Activated CD4-positive, alpha-beta memory T cell treated with anti-CD3 and anti-CD28 coated beads, Interleukin-2, amount 10 ng/mL, durations not matched to agents 7 days and 5 days (primary cell): ENCODE measurements around the gene RBM33. TPM values are rescaled to one million over a fixed set of nuclear protein-coding genes. Genes with fewer than 3 reads are reported as not detected.
A peak's percentile ranks its signal among the peaks of the same experiment; 100 is the strongest.

Experiments
- CTCF ChIA-PET: fragments of 350-600 bp; sonication (Branson Sonifier 250); formaldehyde crosslinking; loops from one replicate; lab custom pipeline; 2021; ENCODE audit warnings: antibody characterized with exemption, inconsistent platforms; lab: Charles Lee
- POLR2A ChIA-PET: fragments of 350-600 bp; sonication (Branson Sonifier 250); formaldehyde crosslinking; loops from one replicate; lab custom pipeline; 2021; ENCODE audit warnings: antibody characterized with exemption; lab: Charles Lee
- DNase-seq: peaks from one replicate; pipeline ENCODE4 v3.0.0-alpha.2; 2020
- H3K27ac Mint-ChIP-seq: one replicate; pipeline ENCODE4 v1.8.0; 2021; ENCODE audit warnings: mild to moderate bottlenecking, mixed read lengths
- H3K27me3 Mint-ChIP-seq: one replicate; pipeline ENCODE4 v1.8.0; 2021; ENCODE audit warnings: mixed read lengths
- H3K36me3 Mint-ChIP-seq: one replicate; pipeline ENCODE4 v1.8.0; 2021; ENCODE audit warnings: low read depth, mixed read lengths
- H3K4me1 Mint-ChIP-seq: one replicate; pipeline ENCODE4 v1.8.0; 2021; ENCODE audit warnings: mixed read lengths
- H3K4me3 Mint-ChIP-seq: one replicate; pipeline ENCODE4 v1.8.0; 2021; ENCODE audit warnings: mild to moderate bottlenecking, mixed read lengths
- H3K9me3 Mint-ChIP-seq: one replicate; pipeline ENCODE4 v1.8.0; 2021; ENCODE audit warnings: mixed read lengths
- total RNA-seq, 2 experiments: library from RNA; stranded (reverse); gene quantifications; one replicate each; pipeline ENCODE4 v1.2.3, GENCODE V29; 2021

The RBM33 gene
- total RNA-seq, 2 experiments from 2014 or later: 75.8 to 76.5 TPM

- POLR2A ChIA-PET: no interaction called here
- Mint-ChIP-seq H3K27ac (no peak overlapping the region), H3K4me1 (peaks cover 51% of the 10 kb centered on the region), H3K27me3 (no peaks in the 10 kb centered on the region), H3K9me3 (peaks cover 18% of the 10 kb centered on the region), H3K36me3 (peaks cover 54% of the 10 kb centered on the region), H3K4me3 (no peak overlapping the region)
- CTCF ChIA-PET: interaction anchor here (1.1 kb wide), 1 partner anchor 16 kb away, joined by 3 read pairs; no protein-coding TSS in a partner anchor
- no peak for DNase-seq
Observed at GRCh38 chr7:155652156-155653114, 8.0 kb downstream of the RBM33 start.

- Mint-ChIP-seq H3K4me1 (peaks cover 44% of the 10 kb centered on the region), H3K4me3 (no peak overlapping the region), H3K36me3 (peaks cover 40% of the 10 kb centered on the region), H3K9me3 (peaks cover 12% of the 10 kb centered on the region), H3K27me3 (no peaks in the 10 kb centered on the region), H3K27ac (no peak overlapping the region)
- CTCF ChIA-PET: no interaction called here
- no peak for DNase-seq
- POLR2A ChIA-PET: no interaction called here
Observed at GRCh38 chr7:155653803-155654202, 9.3 kb downstream of the RBM33 start.

- ChIA-PET CTCF (interaction anchor here (1.2 kb wide), 1 partner anchor 28 kb away, joined by 3 read pairs; no protein-coding TSS in a partner anchor), POLR2A (interaction anchor here (1.3 kb wide), 1 partner anchor 13 kb away, joined by 4 read pairs; the partner anchor contains the start of gene RBM33)
- H3K4me3 Mint-ChIP-seq: no peak overlapping the region
- peaks cover 37% of the 10 kb centered on the region for H3K36me3 Mint-ChIP-seq
- H3K4me1 Mint-ChIP-seq: peaks cover 49% of the 10 kb centered on the region
- no peak for DNase-seq
- H3K27ac Mint-ChIP-seq: no peak overlapping the region
- no peaks in the 10 kb centered on the region for H3K9me3 Mint-ChIP-seq
- H3K27me3 Mint-ChIP-seq: no peaks in the 10 kb centered on the region
Observed at GRCh38 chr7:155656891-155657290, 12.4 kb downstream of the RBM33 start.

GRCh38 chr7:155660059-155660757, 15.7 kb downstream of the RBM33 start:
- Mint-ChIP-seq H3K4me1 (peaks cover 45% of the 10 kb centered on the region), H3K4me3 (no peak overlapping the region), H3K9me3 (no peaks in the 10 kb centered on the region), H3K36me3 (peaks cover 26% of the 10 kb centered on the region), H3K27ac (peak overlapping the region; percentile 63), H3K27me3 (no peaks in the 10 kb centered on the region)
- ChIA-PET POLR2A (interaction anchor here (1.2 to 2.3 kb wide), 2 partner anchors 11 to 16 kb away, joined by 4 to 7 read pairs; partner anchors contain the start of gene RBM33), CTCF (no interaction called here)
- no peak for DNase-seq

GRCh38 chr7:155660758-155661093, 16.3 kb downstream of the RBM33 start:
- Mint-ChIP-seq H3K4me3 (no peak overlapping the region), H3K9me3 (no peaks in the 10 kb centered on the region), H3K27ac (peak overlapping the region; percentile 63), H3K4me1 (peaks cover 51% of the 10 kb centered on the region), H3K27me3 (no peaks in the 10 kb centered on the region), H3K36me3 (peaks cover 31% of the 10 kb centered on the region)
- no peak for DNase-seq
- CTCF ChIA-PET: no interaction called here
- POLR2A ChIA-PET: no interaction called here

GRCh38 chr7:155662343-155663043, 18.0 kb downstream of the RBM33 start:
- H3K9me3 Mint-ChIP-seq: no peaks in the 10 kb centered on the region
- peaks cover 32% of the 10 kb centered on the region for H3K36me3 Mint-ChIP-seq
- ChIA-PET CTCF (interaction anchor here (1.2 kb wide), 1 partner anchor 8 kb away, joined by 3 read pairs; no protein-coding TSS in a partner anchor), POLR2A (interaction anchor here (2.3 kb wide), 1 partner anchor 18 kb away, joined by 7 read pairs; the partner anchor contains the start of gene RBM33)
- H3K27ac Mint-ChIP-seq: no peak overlapping the region
- no peak overlapping the region for H3K4me3 Mint-ChIP-seq
- peaks cover 55% of the 10 kb centered on the region for H3K4me1 Mint-ChIP-seq
- DNase-seq: no peak
- no peaks in the 10 kb centered on the region for H3K27me3 Mint-ChIP-seq

- H3K4me1 Mint-ChIP-seq: peaks cover 61% of the 10 kb centered on the region
- no peak overlapping the region for H3K4me3 Mint-ChIP-seq
- no peak for DNase-seq
- ChIA-PET POLR2A (interaction anchor here (2.3 kb wide), 1 partner anchor 20 kb away, joined by 7 read pairs; the partner anchor contains the start of gene RBM33), CTCF (no interaction called here)
- no peaks in the 10 kb centered on the region for H3K27me3 Mint-ChIP-seq
- H3K9me3 Mint-ChIP-seq: no peaks in the 10 kb centered on the region
- H3K27ac Mint-ChIP-seq: no peak overlapping the region
- peaks cover 36% of the 10 kb centered on the region for H3K36me3 Mint-ChIP-seq
Observed at GRCh38 chr7:155663937-155664336, 19.5 kb downstream of the RBM33 start.

GRCh38 chr7:155665079-155665956, 20.9 kb downstream of the RBM33 start:
- DNase-seq: no peak
- Mint-ChIP-seq H3K36me3 (peaks cover 29% of the 10 kb centered on the region), H3K4me1 (peaks cover 57% of the 10 kb centered on the region), H3K9me3 (no peaks in the 10 kb centered on the region), H3K27me3 (no peaks in the 10 kb centered on the region), H3K4me3 (no peak overlapping the region), H3K27ac (no peak overlapping the region)
- ChIA-PET CTCF (interaction anchor here (1.3 kb wide), 1 partner anchor 67 kb away, joined by 5 read pairs; no protein-coding TSS in a partner anchor), POLR2A (no interaction called here)

- H3K9me3 Mint-ChIP-seq: no peaks in the 10 kb centered on the region
- no peaks in the 10 kb centered on the region for H3K27me3 Mint-ChIP-seq
- no peak overlapping the region for H3K27ac Mint-ChIP-seq
- peaks cover 56% of the 10 kb centered on the region for H3K4me1 Mint-ChIP-seq
- no peak for DNase-seq
- H3K4me3 Mint-ChIP-seq: no peak overlapping the region
- peaks cover 30% of the 10 kb centered on the region for H3K36me3 Mint-ChIP-seq
- POLR2A ChIA-PET: no interaction called here
- CTCF ChIA-PET: interaction anchor here (1.3 kb wide), 1 partner anchor 67 kb away, joined by 5 read pairs; no protein-coding TSS in a partner anchor
Observed at GRCh38 chr7:155665957-155666287, 21.5 kb downstream of the RBM33 start.

- H3K4me1 Mint-ChIP-seq: peaks cover 48% of the 10 kb centered on the region
- ChIA-PET POLR2A (no interaction called here), CTCF (no interaction called here)
- H3K9me3 Mint-ChIP-seq: no peaks in the 10 kb centered on the region
- H3K4me3 Mint-ChIP-seq: no peak overlapping the region
- DNase-seq: no peak
- H3K27me3 Mint-ChIP-seq: no peaks in the 10 kb centered on the region
- peaks cover 25% of the 10 kb centered on the region for H3K36me3 Mint-ChIP-seq
- H3K27ac Mint-ChIP-seq: no peak overlapping the region
Observed at GRCh38 chr7:155667241-155667829, 22.9 kb downstream of the RBM33 start.

GRCh38 chr7:155669717-155670505, 25.4 kb downstream of the RBM33 start:
- H3K27me3 Mint-ChIP-seq: no peaks in the 10 kb centered on the region
- peaks cover 33% of the 10 kb centered on the region for H3K36me3 Mint-ChIP-seq
- H3K27ac Mint-ChIP-seq: no peak overlapping the region
- H3K9me3 Mint-ChIP-seq: no peaks in the 10 kb centered on the region
- no peak overlapping the region for H3K4me3 Mint-ChIP-seq
- CTCF ChIA-PET: no interaction called here
- POLR2A ChIA-PET: interaction anchor here (1.4 kb wide), 1 partner anchor 25 kb away, joined by 3 read pairs; the partner anchor contains the start of gene RBM33
- peaks cover 43% of the 10 kb centered on the region for H3K4me1 Mint-ChIP-seq
- DNase-seq: no peak
